ENCODE measurements around the gene ERMAP. TPM values are rescaled to one million over a fixed set of nuclear protein-coding genes. Genes with fewer than 3 reads are reported as not detected.

ERMAP gene
- total and polyA plus RNA-seq, 2 of the 8 experiments (the other 6 are each of a cell fraction or from before 2014, with no cell fraction given), result 2.5 to 3.9 TPM

GRCh38 chr1:42830631-42831030, 13.7 kb downstream of the ERMAP start:
- Histone ChIP-seq H3K4me3 (ENCODE audit: extremely low read depth in 1 of 4, insufficient read depth in 2 of 4, low read depth in 3 of 4, low read length in 4 of 4) (no peak overlapping the region), H3K14ac (ENCODE audit: insufficient read length) (no peak overlapping the region), H3K4ac (replicated peaks; ENCODE audit: insufficient read length, low read depth, low read length) (no peak overlapping the region), H3K56ac (replicated peaks; ENCODE audit: insufficient read length, low read depth, low read length) (no peak overlapping the region), H4K5ac (ENCODE audit: insufficient read length, low read depth, low read length) (no peak overlapping the region), H3K79me1 (ENCODE audit: low read depth, low read length) (no peaks in the 10 kb centered on the region), H3K18ac (ENCODE audit: extremely low read depth, low read length) (no peak overlapping the region), H3K79me2 (ENCODE audit: control insufficient read depth in 1 of 2, insufficient read depth in 2 of 2, low read length in 2 of 2) (no peaks in the 10 kb centered on the region), H2AFZ (ENCODE audit: low read length) (no peak overlapping the region), H2BK5ac (ENCODE audit: low read depth, low read length) (no peak overlapping the region), H2BK15ac (ENCODE audit: low read length) (no peak overlapping the region), H2BK120ac (replicated peaks; ENCODE audit: low read depth, low read length) (no peak overlapping the region), H3K27me3 (replicated peaks in 1 of 4; ENCODE audit: control insufficient read depth in 3 of 4, extremely low read depth in 1 of 4, insufficient read depth in 3 of 4, low read length in 3 of 4) (no peaks in the 10 kb centered on the region), H3K23ac (ENCODE audit: insufficient read length) (no peak overlapping the region), H3K27ac (ENCODE audit: low read depth, low read length) (no peak overlapping the region), H3K9ac (replicated peaks in 1 of 4; ENCODE audit: extremely low read depth in 1 of 4, low read depth in 3 of 4, low read length in 3 of 4) (no peak overlapping the region), H3K4me1 (replicated peaks in 1 of 4; ENCODE audit: control insufficient read depth in 3 of 4, insufficient read depth in 4 of 4, low read length in 3 of 4) (no peaks in the 10 kb centered on the region), H3K4me2 (ENCODE audit: insufficient read depth in 1 of 2, low read depth in 2 of 2, low read length in 2 of 2) (no peak overlapping the region), H4K20me1 (replicated peaks in 1 of 2; ENCODE audit: control insufficient read depth in 1 of 2, insufficient read depth in 2 of 2, low read length in 2 of 2) (no peaks in the 10 kb centered on the region), H3K23me2 (ENCODE audit: low read depth, low read length) (no peaks in the 10 kb centered on the region), H3K9me3 (ENCODE audit: insufficient read depth in 2 of 2, low read depth in 1 of 2, low read length in 1 of 2) (no peaks in the 10 kb centered on the region), H2BK12ac (ENCODE audit: low read depth, low read length) (no peak overlapping the region), H4K91ac (replicated peaks; ENCODE audit: insufficient read length, low read length) (no peak overlapping the region), H4K8ac (ENCODE audit: extremely low read depth, insufficient read depth, low read length) (no peak overlapping the region), H3K36me3 (ENCODE audit: control insufficient read depth in 2 of 4, insufficient read depth in 4 of 4, low read length in 3 of 4) (no peaks in the 10 kb centered on the region), H2AK5ac (ENCODE audit: low read depth, low read length) (no peak overlapping the region), H2BK20ac (ENCODE audit: low read length) (no peak overlapping the region)
- WGBS, 2 experiments (ENCODE audit: extremely low coverage in 1 of 2, insufficient coverage in 1 of 2, insufficient read length in 1 of 2, insufficient replicate concordance in 2 of 2, low coverage in 1 of 2, low lambda C conversion rate in 2 of 2, missing lambda C conversion rate in 1 of 2), result 81% methylated on average over 17 of the region's 17 CpGs; no CpG with 5 or more reads in 1 of the 2 experiments
- DNase-seq (ENCODE audit: low read depth in 1 of 2, low spot score in 2 of 2) (peak in 1 of 2 experiments; percentile 51), FAIRE-seq (no peak)
- ChIA-PET POLR2A (ENCODE audit: partially characterized antibody) (interaction anchor here (1.0 to 2.9 kb wide), 5 partner anchors 10 to 26 kb away, joined by 3 to 10 read pairs (median 7); partner anchors contain the start of genes ERMAP and ZNF691), CTCF (ENCODE audit: partially characterized antibody) (interaction anchor here (0.7 to 2.9 kb wide), 11 partner anchors 10 to 397 kb away, joined by 3 to 11 read pairs (median 5); partner anchors contain the start of gene P3H1)
- TF ChIP-seq, protein P1, sequence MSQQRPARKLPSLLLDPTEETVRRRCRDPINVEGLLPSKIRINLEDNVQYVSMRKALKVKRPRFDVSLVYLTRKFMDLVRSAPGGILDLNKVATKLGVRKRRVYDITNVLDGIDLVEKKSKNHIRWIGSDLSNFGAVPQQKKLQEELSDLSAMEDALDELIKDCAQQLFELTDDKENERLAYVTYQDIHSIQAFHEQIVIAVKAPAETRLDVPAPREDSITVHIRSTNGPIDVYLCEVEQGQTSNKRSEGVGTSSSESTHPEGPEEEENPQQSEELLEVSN (IDR thresholded peaks at IDR 0.05), result no peak
- TF ChIP-seq, protein P2, sequence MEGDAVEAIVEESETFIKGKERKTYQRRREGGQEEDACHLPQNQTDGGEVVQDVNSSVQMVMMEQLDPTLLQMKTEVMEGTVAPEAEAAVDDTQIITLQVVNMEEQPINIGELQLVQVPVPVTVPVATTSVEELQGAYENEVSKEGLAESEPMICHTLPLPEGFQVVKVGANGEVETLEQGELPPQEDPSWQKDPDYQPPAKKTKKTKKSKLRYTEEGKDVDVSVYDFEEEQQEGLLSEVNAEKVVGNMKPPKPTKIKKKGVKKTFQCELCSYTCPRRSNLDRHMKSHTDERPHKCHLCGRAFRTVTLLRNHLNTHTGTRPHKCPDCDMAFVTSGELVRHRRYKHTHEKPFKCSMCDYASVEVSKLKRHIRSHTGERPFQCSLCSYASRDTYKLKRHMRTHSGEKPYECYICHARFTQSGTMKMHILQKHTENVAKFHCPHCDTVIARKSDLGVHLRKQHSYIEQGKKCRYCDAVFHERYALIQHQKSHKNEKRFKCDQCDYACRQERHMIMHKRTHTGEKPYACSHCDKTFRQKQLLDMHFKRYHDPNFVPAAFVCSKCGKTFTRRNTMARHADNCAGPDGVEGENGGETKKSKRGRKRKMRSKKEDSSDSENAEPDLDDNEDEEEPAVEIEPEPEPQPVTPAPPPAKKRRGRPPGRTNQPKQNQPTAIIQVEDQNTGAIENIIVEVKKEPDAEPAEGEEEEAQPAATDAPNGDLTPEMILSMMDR (IDR thresholded peaks at IDR 0.05; ENCODE audit: control extremely low read depth in 1 of 3, insufficient read depth in 1 of 3, low read depth in 1 of 3, low read length in 3 of 3), result peak; percentile 18 to 51 (median 41); a peak in 3 of 4 replicates
- TF ChIP-seq ZNF274 (IDR thresholded peaks at IDR 0.05; ENCODE audit: borderline replicate concordance, extremely low read depth, low read length), result no peak
- TF ChIP-seq MAX (IDR thresholded peaks at IDR 0.05), result peak; percentile 59
- TF ChIP-seq JUN (IDR thresholded peaks at IDR 0.05; ENCODE audit: low read depth, low read length), result no peak
- peak; percentile 33 to 58; a peak in 3 of 4 replicates for TF ChIP-seq RAD21 (IDR thresholded peaks at IDR 0.05 in 1 of 2, conservative IDR thresholded peaks at IDR 0.05 in 1 of 2; ENCODE audit: low read depth in 2 of 2, low read length in 2 of 2)

Data from H1 (cell line).